Esophagus muscularis mucosa (tissue), 4 donors: Measurements from ENCODE around the gene SUPT20H.

ENCODE experiments used
- CTCF ChIP-seq, 3 experiments: fragments of 200-600 bp in 2 of 3; fragments of 450-650 bp in 1 of 3; sonication (generic) in 2 of 3; IDR thresholded peaks; one replicate each; pipeline ENCODE4 v1.5.1; 2017 to 2019; ENCODE audit warnings: antibody characterized with exemption in 3 of 3, mild to moderate bottlenecking in 2 of 3, moderate library complexity in 1 of 3
- EP300 ChIP-seq: sonication (generic); formaldehyde crosslinking; IDR thresholded peaks from one replicate; pipeline ENCODE4 v1.6.1; 2017; ENCODE audit warnings: antibody characterized with exemption
- POLR2A ChIP-seq: fragments of 450-650 bp; IDR thresholded peaks from one replicate; pipeline ENCODE4 v1.6.1; 2017; ENCODE audit warnings: antibody characterized with exemption, moderate library complexity, mild to moderate bottlenecking, low read depth

- TF ChIP-seq POLR2A: no peak
- no peak for TF ChIP-seq CTCF (IDR thresholded peaks at IDR 0.05)
- no peak for TF ChIP-seq EP300
Observed at GRCh38 chr13:36997716-36998427, 61.6 kb downstream of the SUPT20H start.
